A549 (cell line): ENCODE results near the gene CDYL. TPM values are rescaled to one million over a fixed set of nuclear protein-coding genes. Genes with fewer than 3 reads are reported as not detected.

Experiments
- ATAC-seq, 2 experiments: fragments of 200-7000 bp in 1 of 2; fragments of >200 bp in 1 of 2; cut with Nextera tagmentation in 1 of 2; cut with Tn5 transposase in 1 of 2; 3 replicates each; pipeline versions ENCODE4 v1.8.0 to v1.9.1; 2018 to 2020; ENCODE audit warnings: mild to moderate bottlenecking in 1 of 2, moderate library complexity in 1 of 2
- CTCF ChIA-PET: fragments of 300-600 bp; sonication (Branson Sonifier 250); formaldehyde crosslinking; extraction: SDS; loops from one replicate; lab custom pipeline; 2021; ENCODE audit warnings: antibody characterized with exemption, inconsistent platforms; lab: Yijun Ruan, JAX
- POLR2A ChIA-PET: fragments of 350-600 bp; formaldehyde crosslinking; extraction: SDS; loops from one replicate; lab custom pipeline; 2021; ENCODE audit warnings: antibody characterized with exemption, inconsistent platforms; lab: Yijun Ruan, JAX
- DNase-seq, 2 experiments: peaks; one replicate each; pipeline versions ENCODE4 v3.0.0 to v3.0.0-alpha.2; 2011 to 2016; ENCODE audit warnings: low read depth in 1 of 2, low spot score in 1 of 2
- FAIRE-seq: peaks from 2 replicates; lab custom pipeline; 2011; peaks lifted over from hg19 to GRCh38; lab: Jason Lieb, UNC
- H3K27ac ChIP-seq, 2 experiments: fragments of >200 bp; sonication (Bioruptor Twin); formaldehyde crosslinking; 3 replicates each; pipeline ENCODE4 v1.5.1; 2016 to 2017
- H3K4me1 ChIP-seq: fragments of >200 bp; sonication (Bioruptor Twin); formaldehyde crosslinking; 3 replicates; pipeline ENCODE4 v1.6.1; 2016
- H3K4me2 ChIP-seq: fragments of >200 bp; sonication (Bioruptor Twin); formaldehyde crosslinking; 3 replicates; pipeline ENCODE4 v1.6.1; 2016
- H3K4me3 ChIP-seq: fragments of >200 bp; sonication (Bioruptor Twin); formaldehyde crosslinking; 3 replicates; pipeline ENCODE4 v1.5.1; 2016
- H3K9me3 ChIP-seq: fragments of >200 bp; sonication (Bioruptor Twin); formaldehyde crosslinking; 3 replicates; pipeline ENCODE4 v1.6.1; 2016
- EHF ChIP-seq: fragments of 250-450 bp; sonication (Bioruptor Pico); IDR thresholded peaks from 2 replicates; pipeline ENCODE4 v1.5.0; 2020; ENCODE audit warnings: mild to moderate bottlenecking
- ESRRA ChIP-seq: fragments of 150-350 bp; IDR thresholded peaks from 2 replicates; pipeline ENCODE4 v1.6.1; 2014; ENCODE audit warnings: mild to moderate bottlenecking, low read length, borderline replicate concordance
- HOXA7 ChIP-seq: fragments of 250-450 bp; sonication (Bioruptor Pico); IDR thresholded peaks from 2 replicates; pipeline ENCODE4 v1.5.0; 2020; ENCODE audit warnings: mild to moderate bottlenecking, moderate library complexity
- HOXB13 ChIP-seq: fragments of 250-450 bp; sonication (Bioruptor Pico); IDR thresholded peaks from 2 replicates; pipeline ENCODE4 v1.5.0; 2020; ENCODE audit warnings: low read depth, mild to moderate bottlenecking, moderate library complexity
- JUNB ChIP-seq: fragments of >200 bp; sonication (Bioruptor Twin); formaldehyde crosslinking; IDR thresholded peaks from 2 replicates; pipeline ENCODE4 v1.6.1; 2016
- KDM5A ChIP-seq: fragments of 200-600 bp; sonication (generic); IDR thresholded peaks from 2 replicates; pipeline ENCODE4 v1.6.1; 2016; ENCODE audit warnings: antibody characterized with exemption, mild to moderate bottlenecking
- MYC ChIP-seq: IDR thresholded peaks from 2 replicates; pipeline ENCODE4 v1.6.1; 2012; ENCODE audit warnings: mild to moderate bottlenecking, inconsistent platforms, low read length, improper control_type of control experiment, borderline replicate concordance
- POLR2A ChIP-seq: IDR thresholded peaks from 2 replicates; pipeline ENCODE4 v1.6.1; 2012; ENCODE audit warnings: mild to moderate bottlenecking, low read length
- RAD21 ChIP-seq, 2 experiments: fragments of >200 bp in 1 of 2; sonication (Bioruptor Twin) in 1 of 2; formaldehyde crosslinking in 1 of 2; IDR thresholded peaks in 1 of 2; conservative IDR thresholded peaks in 1 of 2; 2 replicates in 1 of 2; 3 replicates in 1 of 2; pipeline ENCODE4 v1.6.1; 2012 to 2018; ENCODE audit warnings: inconsistent platforms in 1 of 2
- RCOR1 ChIP-seq: fragments of 150-350 bp; IDR thresholded peaks from 2 replicates; pipeline ENCODE4 v1.6.1; 2014; ENCODE audit warnings: antibody characterized with exemption, low read length, low read depth
- REST ChIP-seq: fragments of 200-600 bp; sonication (generic); IDR thresholded peaks from 2 replicates; pipeline ENCODE4 v1.6.1; 2016; ENCODE audit warnings: antibody characterized with exemption, mild to moderate bottlenecking, moderate library complexity
- RNF2 ChIP-seq: fragments of 200-600 bp; sonication (generic); IDR thresholded peaks from 2 replicates; pipeline ENCODE4 v1.6.1; 2016; ENCODE audit warnings: low read depth, mild to moderate bottlenecking, antibody characterized with exemption, moderate library complexity, borderline replicate concordance
- ZFP36 ChIP-seq: fragments of 450-650 bp; IDR thresholded peaks from 2 replicates; pipeline ENCODE4 v1.6.1; 2014; ENCODE audit warnings: borderline replicate concordance; ENCODE audit not compliant: partially characterized antibody
- WGBS: methylation state at CpG from one replicate; pipeline ENCODE4 v1.1.6; 2017; ENCODE audit errors: missing lambda C conversion rate; 5-methylcytosine and 5-hydroxymethylcytosine counted together
- polyA plus RNA-seq, 4 experiments: library from polyadenylated mRNA; depleted of rRNA in 3 of 4; stranded (reverse); fragments of >200 nt; fragmentation: RNase III in 1 of 4; extraction: RNeasy Plus Mini Kit Qiagen cat#74134 plus additional on column Dnase treatment in 1 of 4; gene quantifications; 2 replicates in 3 of 4; 3 replicates in 1 of 4; pipeline ENCODE4 v1.2.3, GENCODE V29; 2011 to 2017
- TF ChIP-seq, protein P1 (sequence below): fragments of >200 bp; sonication (Bioruptor Twin); formaldehyde crosslinking; IDR thresholded peaks from 3 replicates; pipeline ENCODE4 v1.5.1; 2016

CDYL gene
- polyA plus RNA-seq, 2 of the 4 experiments (the other 2 are of a cell fraction) = 18.6 to 42.7 TPM

DNA sequence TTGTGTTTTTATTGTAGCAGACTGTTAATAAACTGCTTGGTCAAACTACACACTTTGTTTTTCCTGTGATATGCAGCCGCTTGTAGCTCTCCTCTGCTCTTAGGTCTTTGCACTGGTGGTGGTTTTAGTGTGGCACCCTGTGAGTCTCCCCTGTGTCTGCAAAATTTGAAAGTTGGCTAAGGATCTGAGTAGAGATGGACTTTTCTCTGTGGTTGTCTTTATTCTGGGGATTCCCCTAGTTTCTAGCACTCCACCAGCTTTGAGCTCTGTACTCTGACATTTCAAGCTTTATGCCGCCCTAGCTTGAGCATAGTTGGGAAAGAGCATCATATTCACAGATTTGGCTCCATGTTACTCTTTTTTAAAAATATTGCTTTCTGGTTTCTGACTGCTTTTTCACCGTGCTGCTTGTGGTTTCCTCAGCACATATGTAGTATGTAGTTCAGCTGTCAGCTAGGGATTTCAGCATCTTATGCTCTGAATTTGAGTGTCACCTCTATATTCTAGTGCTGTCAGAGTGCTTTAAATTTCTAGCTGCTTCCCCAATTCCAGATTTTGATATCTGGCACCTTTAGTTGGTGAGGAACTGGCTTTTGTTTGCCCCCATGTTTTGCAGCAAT is 25.4 kb downstream of the CDYL start:
- CTCF ChIA-PET = interaction anchor here (1.5 kb wide), 1 partner anchor 16 kb away, joined by 5 read pairs; no protein-coding TSS in a partner anchor
- Histone ChIP-seq H3K4me3 (no peak overlapping the region), H3K4me2 (no peak overlapping the region)
- no peak for DNase-seq
- TF ChIP-seq MYC = no peak
- no peak for TF ChIP-seq HOXB13 (CRISPR knock-in tag)
- no peak for TF ChIP-seq POLR2A
- no peak for TF ChIP-seq KDM5A
- TF ChIP-seq HOXA7 (CRISPR knock-in tag) = no peak
- TF ChIP-seq, all 56 proteins: peak for 0
- H3K9me3 ChIP-seq = peaks cover 16% of the 10 kb centered on the region; the same call in 2 of the 3 replicates
- 93% methylated on average over 3 of the region's 3 CpGs for WGBS
- peaks cover 52% of the 10 kb centered on the region for H3K4me1 ChIP-seq
- POLR2A ChIA-PET = interaction anchor here (1.3 kb wide), 1 partner anchor 26 kb away, joined by 5 read pairs; the partner anchor contains the start of gene CDYL
- H3K27ac ChIP-seq = no peak overlapping the region
- FAIRE-seq = no peak
- ATAC-seq = no peak

DNA sequence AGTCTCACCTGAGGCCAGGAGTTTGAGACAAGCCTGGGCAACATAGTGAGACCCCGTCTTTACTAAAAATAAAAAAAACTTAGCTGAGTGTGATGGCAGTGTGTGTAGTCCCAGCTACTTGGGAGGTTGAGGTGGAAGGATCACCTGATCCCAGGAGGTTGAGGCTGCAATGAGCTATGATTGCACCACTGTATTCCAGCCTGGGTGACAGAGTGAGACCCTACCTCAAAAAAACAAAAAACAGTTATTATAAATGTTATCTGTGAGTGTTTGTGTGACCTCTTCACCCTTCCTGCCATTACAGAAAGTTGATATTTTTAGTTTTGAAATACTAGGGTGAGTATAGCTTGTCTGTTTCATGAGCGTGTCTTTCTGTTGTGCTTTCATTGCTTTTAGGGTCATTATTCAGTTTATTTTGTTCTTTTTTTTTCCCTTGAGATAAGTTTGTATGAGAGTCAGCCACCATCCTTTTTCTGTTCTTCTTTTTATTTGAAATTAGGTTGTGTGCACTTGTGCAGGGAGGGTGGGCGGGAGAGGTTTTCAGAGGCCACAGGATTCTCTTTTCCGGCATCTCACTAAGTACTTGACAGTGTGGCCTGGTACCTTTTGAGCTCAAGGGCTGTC is 26.2 kb downstream of the CDYL start:
- POLR2A ChIA-PET = interaction anchor here (1.3 kb wide), 1 partner anchor 27 kb away, joined by 5 read pairs; the partner anchor contains the start of gene CDYL
- TF ChIP-seq, protein P1, sequence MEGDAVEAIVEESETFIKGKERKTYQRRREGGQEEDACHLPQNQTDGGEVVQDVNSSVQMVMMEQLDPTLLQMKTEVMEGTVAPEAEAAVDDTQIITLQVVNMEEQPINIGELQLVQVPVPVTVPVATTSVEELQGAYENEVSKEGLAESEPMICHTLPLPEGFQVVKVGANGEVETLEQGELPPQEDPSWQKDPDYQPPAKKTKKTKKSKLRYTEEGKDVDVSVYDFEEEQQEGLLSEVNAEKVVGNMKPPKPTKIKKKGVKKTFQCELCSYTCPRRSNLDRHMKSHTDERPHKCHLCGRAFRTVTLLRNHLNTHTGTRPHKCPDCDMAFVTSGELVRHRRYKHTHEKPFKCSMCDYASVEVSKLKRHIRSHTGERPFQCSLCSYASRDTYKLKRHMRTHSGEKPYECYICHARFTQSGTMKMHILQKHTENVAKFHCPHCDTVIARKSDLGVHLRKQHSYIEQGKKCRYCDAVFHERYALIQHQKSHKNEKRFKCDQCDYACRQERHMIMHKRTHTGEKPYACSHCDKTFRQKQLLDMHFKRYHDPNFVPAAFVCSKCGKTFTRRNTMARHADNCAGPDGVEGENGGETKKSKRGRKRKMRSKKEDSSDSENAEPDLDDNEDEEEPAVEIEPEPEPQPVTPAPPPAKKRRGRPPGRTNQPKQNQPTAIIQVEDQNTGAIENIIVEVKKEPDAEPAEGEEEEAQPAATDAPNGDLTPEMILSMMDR = no peak
- Histone ChIP-seq H3K4me1 (peaks cover 52% of the 10 kb centered on the region), H3K4me3 (no peak overlapping the region), H3K27ac (no peak overlapping the region), H3K9me3 (peaks cover 16% of the 10 kb centered on the region; the same call in 2 of the 3 replicates), H3K4me2 (no peak overlapping the region)
- no peak for DNase-seq
- 95% methylated on average over 4 of the region's 4 CpGs for WGBS
- no peak for ATAC-seq
- CTCF ChIA-PET = interaction anchor here (1.5 kb wide), 1 partner anchor 17 kb away, joined by 5 read pairs; no protein-coding TSS in a partner anchor
- no peak for FAIRE-seq

- Histone ChIP-seq H3K9me3 (peaks cover 16% of the 10 kb centered on the region; the same call in 2 of the 3 replicates), H3K4me2 (peak overlapping the region; percentile 47; the same call in 2 of the 3 replicates), H3K4me1 (peaks cover 49% of the 10 kb centered on the region), H3K27ac (peak overlapping the region in 1 of 2 experiments; percentile 45; a peak in 1 of 6 replicates), H3K4me3 (no peak overlapping the region)
- WGBS = 85% methylated on average over 5 of the region's 5 CpGs
- DNase-seq (no peak), FAIRE-seq (no peak), ATAC-seq (no peak)
- ChIA-PET POLR2A (no interaction called here), CTCF (interaction anchor here (0.8 to 1.2 kb wide), 3 partner anchors 13 to 490 kb away, joined by 3 read pairs; no protein-coding TSS in a partner anchor)
- TF ChIP-seq POLR2A (no peak), RNF2 (no peak), REST (no peak), RAD21 (conservative IDR thresholded peaks at IDR 0.05 in 1 of 2, IDR thresholded peaks at IDR 0.05 in 1 of 2) (no peak), MYC (no peak), RCOR1 (no peak), JUNB (no peak), ESRRA (no peak), ZFP36 (no peak), EHF (CRISPR knock-in tag) (no peak)
- TF ChIP-seq, protein P1 = no peak
These were observed 27.1 kb downstream of the CDYL start for GRCh38 chr6:4803343-4803744.
